ENCODE data around the gene CDK7. TPM values are rescaled to one million over a fixed set of nuclear protein-coding genes. Genes with fewer than 3 reads are reported as not detected.
"Not testable (repeated sequence)": the region's sequence is repeated elsewhere in the genome, so short reads cannot be mapped to it uniquely, and the experiment has no call there.

The CDK7 gene
- total RNA-seq, 1 experiment from 2014 or later: 53.4 TPM

- TF ChIP-seq CTCF (conservative IDR thresholded peaks at IDR 0.05): no peak
- Histone ChIP-seq H3K9me3 (ENCODE audit: control insufficient read depth, low read depth, low read length) (no peaks in the 10 kb centered on the region), H4K20me1 (ENCODE audit: control insufficient read depth, insufficient read depth, insufficient read length) (no peaks in the 10 kb centered on the region), H3K9ac (ENCODE audit: extremely low read depth, insufficient read length, low read length) (no peak overlapping the region), H3K4ac (ENCODE audit: low read depth, low read length) (no peak overlapping the region), H3K18ac (ENCODE audit: insufficient read length, low read depth, low read length) (no peak overlapping the region), H3K27me3 (ENCODE audit: insufficient read depth, low read length) (no peaks in the 10 kb centered on the region), H3K27ac (ENCODE audit: insufficient read length, low read depth, low read length) (no peak overlapping the region), H3K56ac (ENCODE audit: insufficient read length, low read depth, low read length) (no peak overlapping the region), H2AK5ac (ENCODE audit: insufficient read length, low read length) (no peak overlapping the region), H2BK15ac (ENCODE audit: low read depth, low read length) (no peak overlapping the region), H2BK5ac (ENCODE audit: insufficient read length, low read length) (no peak overlapping the region), H3K4me1 (ENCODE audit: insufficient read depth, low read length) (no peaks in the 10 kb centered on the region), H2BK12ac (ENCODE audit: insufficient read length, low read depth, low read length) (no peak overlapping the region), H3K14ac (ENCODE audit: insufficient read depth, low read length) (no peak overlapping the region), H2AFZ (ENCODE audit: low read length) (no peak overlapping the region), H4K91ac (ENCODE audit: insufficient read length, low read depth, low read length) (no peak overlapping the region), H3K4me2 (ENCODE audit: insufficient read depth, insufficient read length, low read length) (no peak overlapping the region), H3K79me1 (ENCODE audit: insufficient read depth, low read depth, low read length, poor library complexity, severe bottlenecking) (no peaks in the 10 kb centered on the region), H3K23me2 (ENCODE audit: insufficient read length, low read depth, low read length, poor library complexity, severe bottlenecking) (no peaks in the 10 kb centered on the region), H4K5ac (ENCODE audit: insufficient read length, low read depth, low read length) (no peak overlapping the region), H2BK120ac (ENCODE audit: low read depth, low read length, poor library complexity, severe bottlenecking) (no peak overlapping the region), H3T11ph (ENCODE audit: low read length) (no peak overlapping the region), H3K23ac (ENCODE audit: insufficient read length, low read depth, low read length) (no peak overlapping the region), H3K79me2 (ENCODE audit: insufficient read depth, low read length) (no peaks in the 10 kb centered on the region; the same call in 1 of the 2 replicates), H2BK20ac (ENCODE audit: low read depth, low read length, poor library complexity, severe bottlenecking) (no peak overlapping the region), H4K8ac (replicated peaks; ENCODE audit: insufficient read length, low read depth, low read length) (no peak overlapping the region)
- Mint-ChIP-seq H3K9me3 (no peaks in the 10 kb centered on the region), H3K27me3 (ENCODE audit: low read depth) (no peaks in the 10 kb centered on the region; the same call in 1 of the 2 replicates), H3K36me3 (ENCODE audit: insufficient read depth in 1 of 3, low read depth in 3 of 3) (peaks cover 4 to 23% (median 19%) of the 10 kb centered on the region in 3 experiments; a peak in 6 of 7 replicates), H3K4me1 (peaks cover 10 to 12% of the 10 kb centered on the region in 2 experiments), H3K4me3 (no peak overlapping the region), H3K27ac (no peak overlapping the region)
- DNase-seq: no peak
- WGBS (ENCODE audit: extremely low coverage, insufficient read length, low lambda C conversion rate): no CpG with 5 or more reads among the region's 2 CpGs
Observed at GRCh38 chr5:69231851-69232250, 2.8 kb upstream of the CDK7 start.

- not testable (repeated sequence) for H3K23me2 ChIP-seq (ENCODE audit: insufficient read length, low read depth, low read length, poor library complexity, severe bottlenecking); H4K8ac ChIP-seq (replicated peaks; ENCODE audit: insufficient read length, low read depth, low read length); H3K9me3 ChIP-seq (ENCODE audit: control insufficient read depth, low read depth, low read length); H3K56ac ChIP-seq (ENCODE audit: insufficient read length, low read depth, low read length); H4K20me1 ChIP-seq (ENCODE audit: control insufficient read depth, insufficient read depth, insufficient read length); H3K27ac ChIP-seq (ENCODE audit: insufficient read length, low read depth, low read length); H2BK12ac ChIP-seq (ENCODE audit: insufficient read length, low read depth, low read length); H3K9me3 Mint-ChIP-seq; H3K18ac ChIP-seq (ENCODE audit: insufficient read length, low read depth, low read length); H2BK120ac ChIP-seq (ENCODE audit: low read depth, low read length, poor library complexity, severe bottlenecking); H3K79me1 ChIP-seq (ENCODE audit: insufficient read depth, low read depth, low read length, poor library complexity, severe bottlenecking); H3K4me2 ChIP-seq (ENCODE audit: insufficient read depth, insufficient read length, low read length); H2BK15ac ChIP-seq (ENCODE audit: low read depth, low read length); H2BK20ac ChIP-seq (ENCODE audit: low read depth, low read length, poor library complexity, severe bottlenecking); DNase-seq; H2AK5ac ChIP-seq (ENCODE audit: insufficient read length, low read length); H2AFZ ChIP-seq (ENCODE audit: low read length); H4K5ac ChIP-seq (ENCODE audit: insufficient read length, low read depth, low read length); H3K14ac ChIP-seq (ENCODE audit: insufficient read depth, low read length); H3K27me3 ChIP-seq (ENCODE audit: insufficient read depth, low read length); H4K91ac ChIP-seq (ENCODE audit: insufficient read length, low read depth, low read length); H3T11ph ChIP-seq (ENCODE audit: low read length); H3K27me3 Mint-ChIP-seq (ENCODE audit: low read depth); H3K23ac ChIP-seq (ENCODE audit: insufficient read length, low read depth, low read length); H3K9ac ChIP-seq (ENCODE audit: extremely low read depth, insufficient read length, low read length); H3K4ac ChIP-seq (ENCODE audit: low read depth, low read length); H2BK5ac ChIP-seq (ENCODE audit: insufficient read length, low read length); H3K79me2 ChIP-seq (ENCODE audit: insufficient read depth, low read length); H3K4me1 ChIP-seq (ENCODE audit: insufficient read depth, low read length)
- peak overlapping the region; percentile 37 to 59 (median 45); a peak in 5 of 7 replicates for H3K27ac Mint-ChIP-seq
- H3K36me3 Mint-ChIP-seq (ENCODE audit: insufficient read depth in 1 of 3, low read depth in 3 of 3): peaks cover 29 to 41% (median 39%) of the 10 kb centered on the region in 3 experiments
- WGBS (ENCODE audit: extremely low coverage, insufficient read length, low lambda C conversion rate): no CpG with 5 or more reads among the region's 9 CpGs
- H3K4me1 Mint-ChIP-seq: peaks cover 12 to 14% of the 10 kb centered on the region in 2 experiments
- H3K4me3 Mint-ChIP-seq: peak overlapping the region; percentile 33 to 50; a peak in 3 of 5 replicates
Observed at GRCh38 chr5:69236733-69237132, 2.0 kb downstream of the CDK7 start.
